ENCODE data around the gene TMEM212.

Gene TMEM212

GRCh38 chr3:171834461-171834801 is 8.7 kb upstream of the TMEM212 start:
- no peak for DNase-seq (ENCODE audit: low read depth, low spot score)

DNA sequence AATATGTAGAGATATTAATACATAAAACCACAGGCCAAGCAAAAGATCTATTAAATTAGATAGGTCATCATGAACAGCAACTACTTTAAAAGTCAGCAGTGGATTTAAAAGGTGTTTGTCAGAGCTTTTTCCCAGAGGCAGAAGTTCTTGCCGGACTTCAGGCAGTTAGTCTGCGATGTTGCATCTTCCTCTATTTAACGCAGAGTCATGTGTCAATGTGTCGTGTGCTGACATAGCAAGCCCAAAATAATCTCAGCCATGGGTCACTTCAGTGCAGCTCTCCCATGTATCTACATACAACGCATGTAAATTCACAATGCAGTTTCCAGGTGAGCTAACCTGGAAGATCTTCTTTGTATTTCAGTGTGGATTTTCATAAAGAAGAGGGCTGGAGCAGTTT is 8.0 kb upstream of the TMEM212 start:
- DNase-seq (ENCODE audit: low read depth, low spot score) = no peak

GRCh38 chr3:171835613-171836012 is 7.5 kb upstream of the TMEM212 start:
- no peak for DNase-seq (ENCODE audit: low read depth, low spot score)

GRCh38 chr3:171836855-171837254 is 6.3 kb upstream of the TMEM212 start:
- DNase-seq (ENCODE audit: low read depth, low spot score) = no peak

- DNase-seq (ENCODE audit: low read depth, low spot score) = no peak
Observed at GRCh38 chr3:171837698-171838097, 5.5 kb upstream of the TMEM212 start.

DNA sequence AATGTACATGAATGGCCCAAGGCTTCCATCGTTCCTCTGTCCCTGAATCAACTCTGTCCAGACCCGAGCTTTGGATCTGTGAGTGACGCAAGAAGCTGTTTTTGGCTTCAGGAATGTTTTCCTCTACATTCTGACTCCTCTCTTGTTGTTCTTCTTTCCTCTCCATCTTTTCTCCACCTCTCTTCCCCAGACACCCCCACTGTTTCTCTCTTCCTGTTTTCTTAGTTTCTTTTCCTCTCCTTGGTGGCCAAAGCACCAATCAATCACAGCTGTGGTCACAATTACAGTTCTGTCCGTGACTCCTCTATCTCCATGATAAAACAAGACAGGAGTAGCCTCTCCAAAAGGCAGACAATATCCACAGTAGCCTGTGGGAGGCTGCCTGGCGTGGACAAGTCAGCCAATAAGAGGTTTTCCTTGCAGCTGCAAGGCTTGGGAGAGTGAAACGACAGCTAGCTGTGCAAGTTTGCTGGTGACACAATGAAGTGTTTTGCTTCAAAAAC is 4.9 kb upstream of the TMEM212 start:
- DNase-seq (ENCODE audit: low read depth, low spot score) = peak; percentile 82

DNA sequence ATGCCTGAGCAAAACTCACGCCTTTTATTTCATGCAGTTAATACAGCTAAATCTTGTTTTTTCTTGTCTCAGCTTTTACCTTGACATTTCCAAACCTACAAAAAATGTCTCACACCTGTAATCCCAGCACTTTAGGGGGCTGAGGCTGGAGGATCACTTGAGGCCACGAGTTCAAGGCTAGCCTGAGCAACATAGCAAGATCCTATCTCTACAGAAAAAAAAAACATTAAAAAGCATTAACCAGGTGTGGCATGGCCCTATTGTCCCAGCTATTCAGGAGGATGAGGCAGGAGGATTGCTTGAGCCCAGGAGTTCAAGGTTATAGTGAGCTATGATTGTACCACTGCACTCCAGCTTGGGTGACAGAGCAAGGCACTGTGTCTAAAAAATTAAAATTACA is 3.9 kb upstream of the TMEM212 start:
- no peak for DNase-seq (ENCODE audit: low read depth, low spot score)

GRCh38 chr3:171840445-171840810 is 2.7 kb upstream of the TMEM212 start:
- DNase-seq (ENCODE audit: low read depth, low spot score) = no peak

DNA sequence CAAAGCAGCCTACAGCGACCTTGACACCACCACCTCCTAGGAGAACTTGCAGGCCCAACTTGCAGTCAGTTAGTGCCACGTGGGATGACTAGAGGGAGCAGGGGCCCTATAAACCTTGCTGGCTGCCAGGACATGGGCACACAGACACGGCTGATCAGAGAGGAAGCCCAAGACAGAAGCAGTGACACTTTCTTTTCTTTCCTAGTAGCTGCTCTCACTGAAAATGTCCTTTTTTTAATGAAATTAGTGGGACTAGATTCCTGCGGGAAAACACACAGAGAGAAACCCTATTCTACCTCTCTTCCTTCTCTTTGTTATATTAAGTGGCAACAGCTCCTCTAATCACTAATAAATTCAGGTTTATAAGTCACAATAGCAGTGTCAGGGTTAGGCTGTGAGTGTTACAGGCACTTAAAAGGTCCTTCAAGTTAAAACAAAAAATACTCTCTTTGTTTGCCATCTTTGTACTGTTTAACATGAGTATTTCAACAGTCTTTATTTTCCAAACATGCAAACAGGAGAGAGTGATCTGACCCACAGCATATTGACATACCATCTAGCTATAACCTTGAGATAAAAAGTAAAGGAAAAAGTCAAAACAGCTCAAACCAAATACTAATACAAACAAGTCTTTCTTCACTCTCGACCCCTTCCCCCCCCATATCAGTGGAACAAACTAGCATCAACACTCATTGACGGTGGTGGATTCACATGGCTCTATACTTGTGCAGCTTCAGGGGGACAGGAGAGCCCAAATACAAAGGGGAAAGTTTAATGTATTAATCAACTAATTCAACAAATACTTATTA is 2.1 kb upstream of the TMEM212 start:
- DNase-seq (ENCODE audit: low read depth, low spot score) = no peak

GRCh38 chr3:171841620-171842000 is 1.5 kb upstream of the TMEM212 start:
- DNase-seq (ENCODE audit: low read depth, low spot score) = no peak

- DNase-seq (ENCODE audit: low read depth, low spot score) = no peak
Observed at GRCh38 chr3:171844873-171845272, 1.7 kb downstream of the TMEM212 start.

DNA sequence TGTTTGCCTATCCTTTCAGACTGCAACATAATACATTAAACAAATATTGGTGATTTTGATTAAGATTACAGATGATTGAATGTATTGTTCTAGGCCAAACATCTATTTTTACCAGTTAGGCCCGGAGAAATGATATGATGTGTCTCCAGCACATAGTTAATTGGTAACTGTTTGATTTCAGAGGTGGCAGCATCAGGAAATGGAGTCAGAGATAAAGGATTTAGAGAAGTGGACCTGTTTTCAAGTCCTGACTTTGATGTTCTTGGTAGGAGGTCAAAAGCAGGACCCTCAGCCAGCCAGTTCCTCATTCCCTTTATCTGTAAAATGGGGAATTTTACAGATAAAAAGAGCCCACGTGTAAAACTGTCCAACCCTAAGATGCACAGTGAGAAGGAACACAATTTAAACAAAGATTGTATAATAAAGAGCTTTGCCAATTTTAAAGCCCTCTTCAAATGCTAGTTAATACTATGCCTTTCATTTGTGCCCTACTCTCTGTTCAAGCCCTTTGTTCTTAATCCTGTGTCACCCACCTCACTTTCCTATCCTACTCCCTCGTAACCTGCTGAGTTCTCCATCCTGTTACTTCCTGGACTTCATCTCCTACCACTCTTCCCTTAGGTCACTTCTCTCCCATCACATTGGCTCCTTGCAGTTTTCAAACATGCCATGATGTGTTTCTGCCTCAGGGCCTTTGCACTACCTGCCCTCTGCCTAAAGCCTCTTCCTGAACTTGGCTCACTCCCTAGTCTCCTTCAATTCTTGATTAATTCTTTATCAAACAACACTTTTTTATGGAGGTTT is 2.5 kb downstream of the TMEM212 start:
- no peak for DNase-seq (ENCODE audit: low read depth, low spot score)

DNA sequence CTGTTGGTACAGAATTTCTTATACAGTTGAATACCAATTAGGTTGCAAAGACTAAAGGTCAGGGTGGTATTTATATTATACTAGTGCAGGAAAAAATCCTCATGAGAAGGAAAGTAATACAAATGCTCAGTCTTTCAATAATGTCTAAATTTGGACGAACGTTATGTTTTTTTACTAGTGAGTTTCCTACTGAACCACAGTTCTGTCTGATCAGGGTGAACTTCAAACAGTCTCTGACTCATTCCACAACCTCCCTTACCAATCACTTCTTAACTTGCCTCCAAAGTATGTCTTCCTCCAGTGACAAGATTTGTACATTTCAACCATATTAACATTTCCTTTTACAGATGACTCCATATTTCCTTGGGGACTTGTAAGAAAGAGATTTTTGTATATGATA is 3.4 kb downstream of the TMEM212 start:
- no peak for DNase-seq (ENCODE audit: low read depth, low spot score)

- no peak for DNase-seq (ENCODE audit: low read depth, low spot score)
Observed at GRCh38 chr3:171847133-171847532, 4.0 kb downstream of the TMEM212 start.

DNA sequence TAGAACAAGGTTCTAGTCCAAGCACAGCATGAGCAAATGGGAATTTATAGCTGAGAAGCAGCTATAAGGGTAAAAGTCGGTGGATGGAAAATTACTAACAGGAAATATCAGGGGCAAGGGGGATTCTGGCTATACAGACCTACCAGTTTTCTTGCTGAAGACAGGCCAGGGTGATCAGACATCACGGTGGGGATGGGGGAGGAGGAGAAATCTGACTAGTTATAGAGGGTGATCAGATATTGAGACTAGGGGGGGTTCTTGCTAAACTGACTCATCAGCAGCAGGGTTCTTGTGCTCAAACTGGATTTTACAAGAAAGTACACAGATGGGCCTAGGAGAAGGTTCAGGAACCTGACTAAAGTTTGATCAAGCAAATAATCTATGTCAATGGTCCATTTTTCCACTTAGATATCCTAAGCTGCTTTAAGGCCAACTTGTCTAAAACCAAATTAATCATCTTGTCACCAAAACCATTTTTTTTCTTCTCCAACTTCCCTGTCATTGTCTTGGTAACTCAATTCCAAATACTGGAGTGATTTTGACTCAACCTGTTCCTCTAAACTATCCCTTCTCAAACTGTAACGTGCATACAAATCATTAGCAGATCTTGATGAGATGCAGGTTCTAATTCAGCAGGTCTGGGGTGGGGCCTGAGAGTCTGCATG is 4.6 kb downstream of the TMEM212 start:
- no peak for DNase-seq (ENCODE audit: low read depth, low spot score)

DNA sequence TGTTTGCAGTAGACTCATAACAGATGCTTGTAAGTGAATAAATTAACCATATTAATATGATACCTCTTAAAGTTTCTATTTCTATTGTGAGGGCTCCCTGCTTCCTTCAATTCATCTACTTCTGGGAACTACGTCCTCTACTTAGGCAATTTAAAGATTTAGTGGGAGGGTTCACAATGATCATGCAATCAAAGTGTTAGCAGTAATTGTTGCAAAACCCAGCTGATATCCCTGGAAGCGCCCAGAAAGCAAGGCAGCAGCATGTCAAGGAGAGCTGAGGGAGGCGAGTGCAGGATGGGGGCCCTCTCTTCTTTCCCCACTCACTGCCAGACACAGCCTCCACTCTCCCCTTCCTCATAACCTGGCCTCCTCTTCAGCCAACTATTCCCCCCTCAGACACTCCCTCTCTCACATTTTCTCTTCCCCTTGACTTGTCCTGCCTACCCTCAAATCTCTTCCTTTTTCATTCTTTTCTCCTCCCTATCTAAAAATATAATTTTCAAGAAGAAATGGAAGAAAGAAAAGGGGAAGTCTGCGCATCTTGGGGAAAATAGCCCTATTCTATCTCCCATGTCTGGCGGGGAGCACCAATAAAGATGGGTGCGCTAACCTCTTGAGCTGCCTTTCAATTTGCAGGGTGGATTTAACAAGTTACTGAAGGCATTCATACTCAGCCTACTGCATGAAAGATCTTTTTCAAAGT is 6.6 kb downstream of the TMEM212 start:
- DNase-seq (ENCODE audit: low read depth, low spot score) = no peak

GRCh38 chr3:171850320-171850959 is 7.3 kb downstream of the TMEM212 start:
- DNase-seq (ENCODE audit: low read depth, low spot score) = no peak

- DNase-seq (ENCODE audit: low read depth, low spot score) = no peak
Observed at GRCh38 chr3:171850960-171851659, 8.0 kb downstream of the TMEM212 start.

DNA sequence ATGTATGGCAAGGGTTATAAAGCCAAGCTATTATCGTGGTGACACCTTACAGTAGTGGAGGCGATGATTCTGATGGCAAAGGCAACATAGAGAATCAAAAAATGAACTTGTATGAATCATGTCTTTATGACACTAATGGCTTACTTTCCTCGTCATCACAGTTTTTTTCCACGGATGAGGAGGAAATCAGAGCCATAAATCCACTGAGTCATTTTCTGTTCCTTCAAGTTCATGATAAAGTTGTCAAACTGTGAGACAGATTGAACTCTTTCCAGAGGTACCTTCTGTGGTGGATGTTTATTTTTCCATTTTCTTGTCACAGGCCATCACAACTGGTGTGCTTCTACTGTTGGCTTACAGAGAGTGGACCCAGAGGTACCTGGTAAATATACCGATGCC is 8.5 kb downstream of the TMEM212 start:
- no peak for DNase-seq (ENCODE audit: low read depth, low spot score)

DNA sequence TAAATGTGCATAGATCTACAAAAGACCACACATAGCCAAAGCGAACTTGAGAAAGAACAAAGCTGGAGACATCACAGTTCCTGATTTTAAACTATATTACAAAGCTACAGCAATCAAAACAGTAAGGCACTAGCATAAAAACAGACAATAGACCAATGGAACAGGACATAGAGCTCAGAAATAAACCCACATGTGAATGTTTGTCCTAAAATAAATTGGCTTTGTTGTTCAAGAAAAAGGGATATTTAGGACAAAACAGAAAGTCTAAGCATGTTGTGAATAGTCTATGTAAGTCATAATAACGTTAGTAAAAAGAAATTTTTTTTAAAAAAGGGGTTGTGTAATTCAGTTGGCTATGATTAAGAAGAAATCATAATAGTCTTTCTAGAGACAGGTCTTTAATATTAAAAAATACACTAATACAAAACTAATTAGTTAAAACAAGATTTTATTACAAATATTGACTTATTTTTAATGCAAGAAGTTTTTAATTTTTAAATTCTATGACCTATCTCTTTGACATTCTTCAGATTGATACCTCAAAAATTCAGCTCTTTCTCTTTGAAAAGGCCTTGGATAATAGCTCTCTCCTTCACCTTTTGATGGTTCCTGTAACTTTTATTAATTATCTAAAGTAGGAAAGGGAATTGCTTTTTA is 11.6 kb downstream of the TMEM212 start:
- no peak for DNase-seq (ENCODE audit: low read depth, low spot score)

Data from brain pericyte (primary cell).